ENCODE results near the gene BEX3.
"Not testable (repeated sequence)": the region's sequence is repeated elsewhere in the genome, so short reads cannot be mapped to it uniquely, and the experiment has no call there.

Gene BEX3

DNA sequence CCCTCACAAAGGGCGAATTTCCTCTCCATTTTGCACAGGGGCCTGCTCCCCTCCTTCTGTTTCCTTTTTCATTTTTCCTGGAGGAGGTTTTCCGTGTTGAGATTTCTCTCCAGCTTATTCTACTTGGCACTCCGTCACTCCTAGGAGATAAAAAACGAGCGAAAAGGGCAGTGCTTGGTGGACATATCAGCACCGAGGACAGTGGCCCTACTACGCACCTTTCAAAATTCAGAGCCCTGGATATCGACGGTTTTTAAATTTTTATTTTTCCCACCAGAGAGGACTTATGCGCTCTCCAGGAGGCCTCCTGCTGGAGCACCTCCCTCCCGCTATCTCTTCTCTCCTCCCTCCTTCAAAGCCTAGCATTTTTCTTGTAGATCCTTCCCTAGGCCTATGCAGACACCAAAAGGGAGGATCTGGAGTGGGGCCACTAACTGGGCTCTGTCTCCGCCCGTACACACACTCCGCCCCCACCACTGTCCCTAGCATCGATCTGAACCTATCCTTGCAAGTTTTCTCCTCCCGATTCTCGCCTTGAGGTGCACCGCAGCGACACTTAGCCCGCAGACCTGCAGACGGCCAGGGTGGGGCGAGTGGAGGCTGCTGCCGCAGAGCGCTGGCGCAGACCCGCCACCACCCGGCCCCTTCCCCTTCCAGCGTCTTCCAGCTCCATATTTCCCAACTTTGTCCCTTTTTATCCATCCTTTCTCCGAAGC, 28.5 kb upstream of the BEX3 start:
- no peak overlapping the region for H3K4me3 ChIP-seq (ENCODE audit: low read length)
- no peak for DNase-seq (ENCODE audit: low read depth)
- TF ChIP-seq, protein P1, sequence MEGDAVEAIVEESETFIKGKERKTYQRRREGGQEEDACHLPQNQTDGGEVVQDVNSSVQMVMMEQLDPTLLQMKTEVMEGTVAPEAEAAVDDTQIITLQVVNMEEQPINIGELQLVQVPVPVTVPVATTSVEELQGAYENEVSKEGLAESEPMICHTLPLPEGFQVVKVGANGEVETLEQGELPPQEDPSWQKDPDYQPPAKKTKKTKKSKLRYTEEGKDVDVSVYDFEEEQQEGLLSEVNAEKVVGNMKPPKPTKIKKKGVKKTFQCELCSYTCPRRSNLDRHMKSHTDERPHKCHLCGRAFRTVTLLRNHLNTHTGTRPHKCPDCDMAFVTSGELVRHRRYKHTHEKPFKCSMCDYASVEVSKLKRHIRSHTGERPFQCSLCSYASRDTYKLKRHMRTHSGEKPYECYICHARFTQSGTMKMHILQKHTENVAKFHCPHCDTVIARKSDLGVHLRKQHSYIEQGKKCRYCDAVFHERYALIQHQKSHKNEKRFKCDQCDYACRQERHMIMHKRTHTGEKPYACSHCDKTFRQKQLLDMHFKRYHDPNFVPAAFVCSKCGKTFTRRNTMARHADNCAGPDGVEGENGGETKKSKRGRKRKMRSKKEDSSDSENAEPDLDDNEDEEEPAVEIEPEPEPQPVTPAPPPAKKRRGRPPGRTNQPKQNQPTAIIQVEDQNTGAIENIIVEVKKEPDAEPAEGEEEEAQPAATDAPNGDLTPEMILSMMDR (conservative IDR thresholded peaks at IDR 0.05; ENCODE audit: low read length), result no peak

DNA sequence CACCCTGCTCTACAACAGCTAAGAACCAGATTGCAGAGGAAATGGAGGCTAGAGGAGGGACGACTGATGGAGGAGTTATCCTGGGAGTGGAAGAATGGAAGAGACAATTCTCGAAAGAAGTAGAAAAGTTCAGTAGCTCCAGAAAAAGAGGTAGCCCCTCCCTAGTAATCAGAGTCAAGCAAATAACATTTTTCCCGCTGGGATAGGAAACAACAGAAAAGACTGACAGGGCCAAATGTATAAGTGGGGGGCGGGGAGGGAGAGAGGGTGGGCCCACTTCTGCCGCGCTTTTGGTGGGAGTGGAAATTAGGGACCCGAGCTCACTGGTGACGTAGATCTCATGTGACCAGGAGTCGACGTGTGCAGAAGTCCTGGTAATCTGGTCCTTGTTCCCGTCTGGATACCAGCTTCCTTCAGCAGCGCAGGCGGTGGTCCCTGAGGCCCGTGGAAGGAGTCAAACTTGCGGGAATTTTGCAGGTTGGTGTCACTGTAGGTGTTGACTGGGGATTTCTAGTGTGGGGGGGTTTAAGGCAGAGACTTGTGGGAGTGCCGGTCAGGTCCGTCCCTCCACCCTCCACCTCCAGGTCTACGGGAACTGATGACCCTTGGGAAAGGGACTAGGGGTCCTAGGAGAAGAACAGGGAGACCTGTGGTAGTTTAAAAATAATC, 20.1 kb upstream of the BEX3 start, which contains the start of gene TCEAL9:
TSS of gene TCEAL9 (plus strand) at position 377 of the 669 bp plus-strand sequence. CDS start 1,179 bp downstream, outside the sequence.
- peak within 1 kb of the TSS; percentile 84 for H3K4me3 ChIP-seq (ENCODE audit: low read length)
- TF ChIP-seq, protein P1 (conservative IDR thresholded peaks at IDR 0.05; ENCODE audit: low read length), result no peak
- peak; percentile 68 for DNase-seq (ENCODE audit: low read depth)

- TF ChIP-seq, protein P1 (conservative IDR thresholded peaks at IDR 0.05; ENCODE audit: low read length), result no peak
- peak overlapping the region; percentile 84 for H3K4me3 ChIP-seq (ENCODE audit: low read length)
- no peak for DNase-seq (ENCODE audit: low read depth)
Observed at GRCh38 chrX:103356858-103357257, 19.5 kb upstream of the BEX3 start.

- TF ChIP-seq, protein P1 (conservative IDR thresholded peaks at IDR 0.05; ENCODE audit: low read length), result no peak
- no peak for DNase-seq (ENCODE audit: low read depth)
- peak overlapping the region; percentile 84 for H3K4me3 ChIP-seq (ENCODE audit: low read length)
Observed at GRCh38 chrX:103357871-103358270, 18.5 kb upstream of the BEX3 start.

DNA sequence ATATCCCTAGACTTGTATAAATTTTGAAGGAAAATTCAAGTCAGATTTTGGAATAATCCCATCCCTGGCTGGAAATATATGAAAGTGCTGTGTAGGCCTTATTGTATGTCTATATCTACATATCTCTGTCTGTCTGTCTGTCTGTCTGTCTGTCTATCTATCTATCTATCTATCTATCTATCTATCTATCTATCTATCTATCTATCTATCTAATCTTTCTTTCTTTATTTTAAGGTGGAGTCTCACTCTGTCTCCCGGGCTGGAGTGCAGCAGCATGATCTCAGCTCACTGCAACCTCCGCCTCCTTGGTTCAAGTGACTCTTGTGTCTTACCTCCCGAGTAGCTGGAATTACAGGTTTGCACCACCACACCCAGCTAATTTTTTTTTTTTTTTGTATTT, 16.7 kb upstream of the BEX3 start:
- not testable (repeated sequence) for H3K4me3 ChIP-seq (ENCODE audit: low read length)

GRCh38 chrX:103360092-103360491, 16.2 kb upstream of the BEX3 start:
- H3K4me3 ChIP-seq (ENCODE audit: low read length), result no peak overlapping the region
- no peak for DNase-seq (ENCODE audit: low read depth)
- TF ChIP-seq, protein P1 (conservative IDR thresholded peaks at IDR 0.05; ENCODE audit: low read length), result no peak

More for the DNA sequence above, 16.7 kb upstream of the BEX3 start:
- DNase-seq (ENCODE audit: low read depth), result not testable (repeated sequence)

DNA sequence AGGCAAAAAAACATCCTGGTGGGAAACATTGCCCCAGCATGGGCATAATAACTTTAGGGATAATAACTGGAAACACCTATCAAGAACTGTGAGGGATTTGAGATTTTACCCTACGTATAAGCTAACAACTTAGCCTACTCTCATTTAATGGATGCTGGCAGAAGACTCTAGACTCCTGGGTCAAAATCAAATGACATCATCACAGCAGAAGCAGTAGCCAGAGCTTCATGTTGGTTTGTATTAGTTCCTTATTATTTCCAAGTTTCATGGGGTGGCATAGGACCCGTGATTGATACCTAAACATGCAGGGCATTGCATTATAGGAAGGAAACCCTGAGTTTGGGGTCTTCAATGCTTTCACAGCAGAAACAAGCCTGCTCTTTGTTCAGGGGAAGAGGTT, 15.4 kb upstream of the BEX3 start:
- TF ChIP-seq, protein P1 (conservative IDR thresholded peaks at IDR 0.05; ENCODE audit: low read length), result no peak
- no peak overlapping the region for H3K4me3 ChIP-seq (ENCODE audit: low read length)
- no peak for DNase-seq (ENCODE audit: low read depth)
